WTC11 (cell line): ENCODE measurements around the gene CIC. TPM values are rescaled to one million over a fixed set of nuclear protein-coding genes. Genes with fewer than 3 reads are reported as not detected.

Source experiments
- ATAC-seq: fragments of 200-7000 bp; cut with Tn5 transposase; 2 replicates; pipeline ENCODE4 v1.10.0; 2021; ENCODE audit warnings: mild to moderate bottlenecking, moderate library complexity
- CTCF ChIA-PET: fragments of 300-600 bp; sonication (Branson Sonifier 250); formaldehyde crosslinking; loops from one replicate; lab custom pipeline; 2021; ENCODE audit warnings: antibody characterized with exemption; lab: Charles Lee
- POLR2A ChIA-PET: fragments of 350-600 bp; sonication (Branson Sonifier 250); formaldehyde crosslinking; loops from one replicate; lab custom pipeline; 2021; ENCODE audit warnings: antibody characterized with exemption; lab: Charles Lee
- DNase-seq: peaks from one replicate; pipeline ENCODE4 v3.0.0; 2021; ENCODE audit warnings: low spot score
- H3K27ac Mint-ChIP-seq: 2 replicates; pipeline ENCODE4 v1.8.0; 2021; ENCODE audit warnings: mixed read lengths
- H3K27me3 Mint-ChIP-seq: 2 replicates; pipeline ENCODE4 v1.8.0; 2021; ENCODE audit warnings: low read depth, mild to moderate bottlenecking, moderate library complexity, mixed read lengths
- H3K36me3 Mint-ChIP-seq: 2 replicates; pipeline ENCODE4 v1.8.0; 2021; ENCODE audit warnings: mixed read lengths
- H3K4me1 Mint-ChIP-seq: 2 replicates; pipeline ENCODE4 v1.8.0; 2022; ENCODE audit warnings: mixed read lengths
- H3K4me3 Mint-ChIP-seq: 2 replicates; pipeline ENCODE4 v1.8.0; 2021; ENCODE audit warnings: mild to moderate bottlenecking, moderate library complexity, mixed read lengths
- H3K9me3 Mint-ChIP-seq: 2 replicates; pipeline ENCODE4 v1.8.0; 2021; ENCODE audit warnings: mixed read lengths
- ARID4B ChIP-seq: sonication (generic); formaldehyde crosslinking; IDR thresholded peaks from 2 replicates; pipeline ENCODE4 v1.8.0; 2023; ENCODE audit warnings: missing genetic modification reagents, mild to moderate bottlenecking, borderline replicate concordance
- ATF2 ChIP-seq: sonication (generic); formaldehyde crosslinking; IDR thresholded peaks from 2 replicates; pipeline ENCODE4 v1.8.1; 2022; ENCODE audit warnings: low read depth, missing genetic modification reagents, borderline replicate concordance
- CTCF ChIP-seq: fragments of 200-600 bp; IDR thresholded peaks from 2 replicates; pipeline ENCODE4 v1.8.0; 2022; ENCODE audit warnings: antibody characterized with exemption
- E2F5 ChIP-seq: sonication (generic); formaldehyde crosslinking; IDR thresholded peaks from 2 replicates; pipeline ENCODE4 v1.8.1; 2022; ENCODE audit warnings: mild to moderate bottlenecking, moderate library complexity, missing genetic modification reagents
- ETV6 ChIP-seq: sonication (generic); formaldehyde crosslinking; IDR thresholded peaks from 2 replicates; pipeline ENCODE4 v1.8.1; 2022; ENCODE audit warnings: mild to moderate bottlenecking, missing genetic modification reagents
- FOXK1 ChIP-seq: sonication (generic); formaldehyde crosslinking; IDR thresholded peaks from 2 replicates; pipeline ENCODE4 v1.8.0; 2022; ENCODE audit warnings: mild to moderate bottlenecking, moderate library complexity, missing genetic modification reagents
- GRHL2 ChIP-seq: fragments of 250-450 bp; sonication (Bioruptor Pico); IDR thresholded peaks from 2 replicates; pipeline ENCODE4 v1.8.0; 2022; ENCODE audit warnings: mild to moderate bottlenecking, moderate library complexity; ENCODE audit not compliant: insufficient replicate concordance, severe bottlenecking
- IRF1 ChIP-seq: sonication (generic); formaldehyde crosslinking; IDR thresholded peaks from 2 replicates; pipeline ENCODE4 v1.8.0; 2023; ENCODE audit warnings: missing genetic modification reagents
- RELA ChIP-seq: sonication (generic); formaldehyde crosslinking; IDR thresholded peaks from 2 replicates; pipeline ENCODE4 v1.8.1; 2022; ENCODE audit warnings: missing genetic modification reagents, mild to moderate bottlenecking, borderline replicate concordance
- TCF7 ChIP-seq: sonication (generic); formaldehyde crosslinking; IDR thresholded peaks from 2 replicates; pipeline ENCODE4 v1.8.0; 2022; ENCODE audit warnings: mild to moderate bottlenecking, low read depth, missing genetic modification reagents, moderate library complexity
- TP53 ChIP-seq: sonication (generic); formaldehyde crosslinking; IDR thresholded peaks from 2 replicates; pipeline ENCODE4 v1.8.1; 2023; ENCODE audit warnings: mild to moderate bottlenecking, missing genetic modification reagents
- ZBTB21 ChIP-seq: sonication (generic); formaldehyde crosslinking; IDR thresholded peaks from 2 replicates; pipeline ENCODE4 v1.8.1; 2023; ENCODE audit warnings: mild to moderate bottlenecking, missing genetic modification reagents, borderline replicate concordance
- ZNF121 ChIP-seq: sonication (generic); formaldehyde crosslinking; IDR thresholded peaks from 2 replicates; pipeline ENCODE4 v1.8.0; 2023; ENCODE audit warnings: missing genetic modification reagents
- ZNF232 ChIP-seq: sonication (generic); formaldehyde crosslinking; IDR thresholded peaks from 2 replicates; pipeline ENCODE4 v1.8.0; 2022; ENCODE audit warnings: mild to moderate bottlenecking, missing genetic modification reagents
- ZNF512 ChIP-seq: sonication (generic); formaldehyde crosslinking; IDR thresholded peaks from 2 replicates; pipeline ENCODE4 v1.8.1; 2022; ENCODE audit warnings: missing genetic modification reagents, borderline replicate concordance
- ZNF532 ChIP-seq: fragments of 250-450 bp; sonication (Bioruptor Pico); IDR thresholded peaks from 2 replicates; pipeline ENCODE4 v1.9.0; 2021; ENCODE audit warnings: mild to moderate bottlenecking, borderline replicate concordance
- ZNF671 ChIP-seq: fragments of 250-450 bp; sonication (Bioruptor Pico); IDR thresholded peaks from 2 replicates; pipeline ENCODE4 v1.8.0; 2021; ENCODE audit warnings: mild to moderate bottlenecking
- total RNA-seq: library from RNA; stranded (reverse); gene quantifications from 3 replicates; pipeline ENCODE4 v1.2.3, GENCODE V29; 2021

CIC gene
- total RNA-seq, 1 experiment from 2014 or later: 55.8 TPM

- Mint-ChIP-seq H3K9me3 (no peaks in the 10 kb centered on the region), H3K4me3 (no peak overlapping the region), H3K36me3 (peaks cover 21% of the 10 kb centered on the region), H3K4me1 (peaks cover 27% of the 10 kb centered on the region), H3K27me3 (no peaks in the 10 kb centered on the region), H3K27ac (no peak overlapping the region)
- DNase-seq (no peak), ATAC-seq (no peak)
- TF ChIP-seq ZNF512 (CRISPR knock-in tag) (no peak), IRF1 (CRISPR knock-in tag) (no peak), FOXK1 (CRISPR knock-in tag) (no peak), ATF2 (CRISPR knock-in tag) (no peak), RELA (CRISPR knock-in tag) (no peak), GRHL2 (no peak), TP53 (CRISPR knock-in tag) (no peak), ETV6 (CRISPR knock-in tag) (no peak), TCF7 (CRISPR knock-in tag) (no peak), ZNF121 (no peak), ZBTB21 (CRISPR knock-in tag) (no peak), CTCF (no peak), ARID4B (CRISPR knock-in tag) (no peak)
- ChIA-PET POLR2A (no interaction called here), CTCF (interaction anchor here (1.0 to 1.4 kb wide), 3 partner anchors 10 to 46 kb away, joined by 3 to 4 read pairs (median 3); partner anchors contain the start of gene GSK3A)
These were observed 20.0 kb downstream of the CIC start for GRCh38 chr19:42288881-42289555.

GRCh38 chr19:42289556-42290041 lies 20.5 kb downstream of the CIC start:
- POLR2A ChIA-PET: no interaction called here
- ATAC-seq: no peak
- TF ChIP-seq ZNF671 (CRISPR knock-in tag) (no peak), GRHL2 (no peak), ZNF532 (CRISPR knock-in tag) (no peak), ZNF232 (CRISPR knock-in tag) (no peak), E2F5 (CRISPR knock-in tag) (no peak)

More at GRCh38 chr19:42289556-42290041, 20.5 kb downstream of the CIC start:
- CTCF ChIA-PET: interaction anchor here (2.7 kb wide), 1 partner anchor 43 kb away, joined by 11 read pairs; no protein-coding TSS in a partner anchor
- Mint-ChIP-seq H3K4me3 (no peak overlapping the region), H3K27ac (no peak overlapping the region), H3K36me3 (peaks cover 24% of the 10 kb centered on the region), H3K4me1 (peaks cover 27% of the 10 kb centered on the region), H3K9me3 (no peaks in the 10 kb centered on the region), H3K27me3 (no peaks in the 10 kb centered on the region)
- no peak for DNase-seq
